Testis (tissue), 3 donors: ENCODE data around the gene IL6ST. TPM values are rescaled to one million over a fixed set of nuclear protein-coding genes. Genes with fewer than 3 reads are reported as not detected.

Source experiments
- DNase-seq: peaks from one replicate; pipeline ENCODE4 v3.0.0-alpha.2; 2019
- H3K27ac ChIP-seq, 2 donors: fragments of 200-600 bp; sonication (generic); one replicate each; pipeline ENCODE4 v1.5.1; 2019
- H3K27me3 ChIP-seq: fragments of 200-600 bp; sonication (generic); one replicate; pipeline ENCODE4 v1.5.1; 2019
- H3K36me3 ChIP-seq: fragments of 200-600 bp; sonication (generic); one replicate; pipeline ENCODE4 v1.5.1; 2017; ENCODE audit warnings: low read depth; ENCODE audit errors: missing control alignments
- H3K4me1 ChIP-seq: fragments of 200-600 bp; sonication (generic); one replicate; pipeline ENCODE4 v1.5.1; 2019
- H3K4me3 ChIP-seq, 2 donors: fragments of 200-600 bp; sonication (generic); one replicate each; pipeline ENCODE4 v1.5.1; 2017 to 2019
- H3K9me3 ChIP-seq: fragments of 200-600 bp; sonication (generic); one replicate; pipeline ENCODE4 v1.5.1; 2017
- POLR2A ChIP-seq: fragments of 450-650 bp; IDR thresholded peaks from one replicate; pipeline ENCODE4 v1.6.1; 2017; ENCODE audit warnings: antibody characterized with exemption, mild to moderate bottlenecking, moderate library complexity
- WGBS, 2 donors: methylation state at CpG; one replicate each; pipeline ENCODE4 v1.1.5; 2018; 5-methylcytosine and 5-hydroxymethylcytosine counted together
- intact Hi-C: fragments of 100-400 bp; cut with DNase I; formaldehyde crosslinking; loops from one replicate; pipeline ENCODE4 v1.15.1; 2023; ENCODE audit warnings: low total_unique reads
- polyA plus RNA-seq: library from polyadenylated mRNA; stranded (reverse); fragments of 350-450 nt; fragmentation: Illumina TruSeq; extraction: RNeasy Lipid Tissue Mini Kit (QIAGEN cat#74804); gene quantifications from one replicate; pipeline ENCODE4 v1.2.3, GENCODE V29; 2014; ENCODE audit warnings: low read depth, low replicate concordance; ENCODE audit not compliant: insufficient read depth
- total RNA-seq, 2 donors: library from RNA; depleted of rRNA; stranded (reverse); fragments of >200 nt; gene quantifications; one replicate each; pipeline ENCODE4 v1.2.3, GENCODE V29; 2016
- TF ChIP-seq, protein P1 (sequence below), 3 experiments: fragments of 450-650 bp in 2 of 3; fragments of 200-600 bp in 1 of 3; sonication (generic) in 1 of 3; IDR thresholded peaks; one replicate each; pipeline ENCODE4 v1.5.1; 2016 to 2019; ENCODE audit warnings: antibody characterized with exemption in 3 of 3, mild to moderate bottlenecking in 2 of 3, moderate library complexity in 1 of 3

IL6ST gene
- total and polyA plus RNA-seq, 3 donors from 2014 or later, result 63.0 to 98.2 (median 83.1) TPM

DNA sequence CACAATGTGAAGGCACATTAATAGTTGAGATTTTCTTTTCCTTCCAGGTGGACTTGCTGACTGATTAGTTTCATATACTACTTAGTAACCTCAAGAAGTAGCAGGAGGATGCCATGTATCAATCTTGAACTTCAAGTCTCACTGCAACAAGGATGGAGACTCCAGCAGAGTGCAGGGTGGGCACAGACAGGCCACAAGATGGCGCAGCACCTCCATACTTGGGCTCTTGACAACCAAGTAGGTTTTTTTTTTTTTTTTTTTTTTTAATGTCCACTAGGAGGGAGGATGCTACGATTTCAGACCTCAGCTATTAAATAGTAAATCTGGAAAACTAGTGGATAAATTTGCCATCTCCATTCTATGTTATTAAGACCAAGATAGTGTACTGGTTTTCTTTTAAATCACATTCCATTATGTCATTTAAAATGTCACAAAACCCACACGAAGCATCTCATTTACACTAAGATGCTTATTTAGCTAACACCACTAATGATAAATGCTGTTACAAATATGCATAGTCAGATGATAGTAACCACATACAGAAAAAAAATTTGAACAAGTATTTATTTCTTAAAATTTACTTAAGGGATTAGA lies 58.6 kb downstream of the IL6ST start:
- DNase-seq, result peak; percentile 92
- intact Hi-C loops, result loop anchor here (10.0 kb wide), 1 partner anchor 269 kb away; no protein-coding TSS in a partner anchor

DNA sequence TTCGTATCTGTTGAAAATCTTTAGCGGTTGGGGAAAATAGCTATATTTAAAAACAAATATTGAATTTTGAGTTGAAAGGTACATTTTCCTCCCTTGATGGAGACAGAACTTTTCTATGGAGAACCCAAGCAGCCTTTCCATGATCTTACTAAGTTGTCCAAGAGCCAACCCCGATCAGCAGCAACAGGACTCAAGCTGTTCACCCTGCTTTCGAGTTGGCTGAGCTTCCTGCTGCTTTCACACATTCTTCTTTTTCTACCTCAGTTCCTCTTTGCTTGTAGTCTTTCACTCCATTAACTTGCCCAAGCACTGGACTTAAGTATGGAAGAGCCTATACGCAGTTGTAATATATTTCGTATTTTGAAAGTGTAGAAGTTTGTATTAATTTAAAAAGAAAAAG lies 59.4 kb downstream of the IL6ST start:
- intact Hi-C loops, result loop anchor here (10.0 kb wide), 1 partner anchor 269 kb away; no protein-coding TSS in a partner anchor
- TF ChIP-seq POLR2A, result no peak
- TF ChIP-seq, protein P1, sequence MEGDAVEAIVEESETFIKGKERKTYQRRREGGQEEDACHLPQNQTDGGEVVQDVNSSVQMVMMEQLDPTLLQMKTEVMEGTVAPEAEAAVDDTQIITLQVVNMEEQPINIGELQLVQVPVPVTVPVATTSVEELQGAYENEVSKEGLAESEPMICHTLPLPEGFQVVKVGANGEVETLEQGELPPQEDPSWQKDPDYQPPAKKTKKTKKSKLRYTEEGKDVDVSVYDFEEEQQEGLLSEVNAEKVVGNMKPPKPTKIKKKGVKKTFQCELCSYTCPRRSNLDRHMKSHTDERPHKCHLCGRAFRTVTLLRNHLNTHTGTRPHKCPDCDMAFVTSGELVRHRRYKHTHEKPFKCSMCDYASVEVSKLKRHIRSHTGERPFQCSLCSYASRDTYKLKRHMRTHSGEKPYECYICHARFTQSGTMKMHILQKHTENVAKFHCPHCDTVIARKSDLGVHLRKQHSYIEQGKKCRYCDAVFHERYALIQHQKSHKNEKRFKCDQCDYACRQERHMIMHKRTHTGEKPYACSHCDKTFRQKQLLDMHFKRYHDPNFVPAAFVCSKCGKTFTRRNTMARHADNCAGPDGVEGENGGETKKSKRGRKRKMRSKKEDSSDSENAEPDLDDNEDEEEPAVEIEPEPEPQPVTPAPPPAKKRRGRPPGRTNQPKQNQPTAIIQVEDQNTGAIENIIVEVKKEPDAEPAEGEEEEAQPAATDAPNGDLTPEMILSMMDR (IDR thresholded peaks at IDR 0.05), result no peak
- WGBS, 2 donors, result 86 to 91% methylated on average over 6 of the region's 6 CpGs

More for the DNA sequence above, 58.6 kb downstream of the IL6ST start:
- Histone ChIP-seq H3K9me3 (no peaks in the 10 kb centered on the region), H3K27me3 (no peaks in the 10 kb centered on the region), H3K36me3 (no peaks in the 10 kb centered on the region), H3K4me1 (no peaks in the 10 kb centered on the region), H3K4me3 (no peak overlapping the region), H3K27ac (no peak overlapping the region)
- WGBS, 2 donors, result 33 to 41% methylated on average over 3 of the region's 3 CpGs
- TF ChIP-seq, protein P1 (IDR thresholded peaks at IDR 0.05), result peak; percentile 46 to 75 (median 73)
- TF ChIP-seq POLR2A, result no peak

GRCh38 chr5:55934720-55935119 lies 60.0 kb downstream of the IL6ST start:
- DNase-seq, result no peak
- Histone ChIP-seq H3K4me3 (no peak overlapping the region), H3K27ac (no peak overlapping the region), H3K36me3 (no peaks in the 10 kb centered on the region), H3K27me3 (no peaks in the 10 kb centered on the region), H3K4me1 (no peaks in the 10 kb centered on the region), H3K9me3 (no peaks in the 10 kb centered on the region)
- intact Hi-C loops, result loop anchor here (10.0 kb wide), 1 partner anchor 270 kb away; no protein-coding TSS in a partner anchor
- WGBS, 2 donors, result 85 to 88% methylated on average over 2 of the region's 2 CpGs
- TF ChIP-seq, protein P1 (IDR thresholded peaks at IDR 0.05), result no peak
- no peak for TF ChIP-seq POLR2A

More for the DNA sequence above, 59.4 kb downstream of the IL6ST start:
- no peaks in the 10 kb centered on the region for H3K36me3 ChIP-seq
- no peak overlapping the region for H3K27ac ChIP-seq
- no peaks in the 10 kb centered on the region for H3K9me3 ChIP-seq
- H3K27me3 ChIP-seq, result no peaks in the 10 kb centered on the region
- H3K4me3 ChIP-seq, result no peak overlapping the region
- no peaks in the 10 kb centered on the region for H3K4me1 ChIP-seq
- no peak for DNase-seq

DNA sequence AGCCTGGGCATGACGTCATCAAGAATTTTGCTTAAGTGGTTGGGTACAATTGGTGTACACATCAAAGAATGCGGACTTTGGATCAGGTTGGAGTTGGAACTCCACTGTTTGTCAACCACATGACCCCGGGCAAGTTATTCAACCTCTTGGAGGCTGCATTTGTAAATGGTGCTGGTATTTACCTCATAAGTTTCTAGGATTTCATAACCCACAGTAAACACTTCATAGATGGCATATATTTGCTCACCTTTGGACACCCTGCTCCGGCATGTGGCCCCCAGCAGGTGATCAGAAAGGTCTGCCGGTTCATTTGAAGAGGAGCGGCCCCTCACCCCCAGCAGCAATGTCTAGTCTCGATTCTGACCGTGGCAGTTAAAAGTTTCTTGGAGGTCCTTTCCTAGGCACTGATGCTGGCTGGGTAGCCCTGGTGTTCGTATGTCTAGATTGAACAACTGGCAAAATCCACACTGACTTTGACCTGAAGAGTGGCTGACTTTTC lies 60.6 kb downstream of the IL6ST start:
- H3K4me3 ChIP-seq, result no peak overlapping the region
- WGBS, 2 donors, result 91 to 93% methylated on average over 9 of the region's 9 CpGs
- no peaks in the 10 kb centered on the region for H3K9me3 ChIP-seq
- H3K4me1 ChIP-seq, result no peaks in the 10 kb centered on the region
- TF ChIP-seq, protein P1 (IDR thresholded peaks at IDR 0.05), result no peak
- no peak for TF ChIP-seq POLR2A
- no peak overlapping the region for H3K27ac ChIP-seq
- no peak for DNase-seq
- intact Hi-C loops, result loop anchor here (10.0 kb wide), 1 partner anchor 271 kb away; no protein-coding TSS in a partner anchor
- no peaks in the 10 kb centered on the region for H3K36me3 ChIP-seq
- H3K27me3 ChIP-seq, result no peaks in the 10 kb centered on the region
